Measurements from ENCODE around the gene COX7B.
"Not testable (repeated sequence)": the region's sequence is repeated elsewhere in the genome, so short reads cannot be mapped to it uniquely, and the experiment has no call there.

The COX7B gene, protein sequence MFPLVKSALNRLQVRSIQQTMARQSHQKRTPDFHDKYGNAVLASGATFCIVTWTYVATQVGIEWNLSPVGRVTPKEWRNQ

DNA sequence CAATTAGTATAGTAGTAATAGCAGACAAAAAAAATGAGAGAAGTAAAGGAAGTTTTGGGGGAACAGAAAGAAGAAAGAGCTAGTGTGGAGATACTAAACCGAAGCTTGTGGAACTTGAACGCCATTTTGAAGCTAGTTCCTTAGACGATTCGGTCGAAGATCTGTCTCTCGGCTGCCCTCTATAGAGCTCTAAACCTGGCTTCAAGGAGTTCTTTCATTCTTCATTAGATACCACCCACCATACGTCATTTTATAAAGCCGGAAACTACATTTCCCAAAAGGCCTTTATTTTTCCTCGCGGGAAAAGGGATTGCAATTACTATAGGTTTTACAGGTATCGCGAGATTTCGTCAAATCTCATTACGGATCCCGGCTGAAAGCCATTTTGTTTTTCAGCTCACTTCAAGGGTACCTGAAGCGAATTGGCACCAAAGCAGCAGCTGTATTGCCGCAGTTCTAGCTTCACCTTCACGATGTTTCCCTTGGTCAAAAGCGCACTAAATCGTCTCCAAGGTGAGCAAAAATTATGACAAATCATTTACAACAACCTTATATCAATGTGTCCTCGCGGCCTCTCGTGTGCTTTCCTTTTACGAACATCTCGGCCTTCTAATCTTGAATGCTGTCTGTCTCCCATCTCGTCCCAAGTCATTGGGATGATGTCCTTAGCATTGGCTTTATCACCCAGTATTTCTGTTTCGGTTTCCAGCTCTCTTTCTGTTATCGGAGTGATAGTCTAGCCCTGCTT is at the start of gene COX7B:
COX7B (plus strand) TSS at position 388 of the 748 bp plus-strand sequence; CDS start at position 474, 86 bp downstream.
- DNase-seq (ENCODE audit: low read depth in 3 of 3), result peak in 2 of 3 experiments; percentile 36 to 41

DNA sequence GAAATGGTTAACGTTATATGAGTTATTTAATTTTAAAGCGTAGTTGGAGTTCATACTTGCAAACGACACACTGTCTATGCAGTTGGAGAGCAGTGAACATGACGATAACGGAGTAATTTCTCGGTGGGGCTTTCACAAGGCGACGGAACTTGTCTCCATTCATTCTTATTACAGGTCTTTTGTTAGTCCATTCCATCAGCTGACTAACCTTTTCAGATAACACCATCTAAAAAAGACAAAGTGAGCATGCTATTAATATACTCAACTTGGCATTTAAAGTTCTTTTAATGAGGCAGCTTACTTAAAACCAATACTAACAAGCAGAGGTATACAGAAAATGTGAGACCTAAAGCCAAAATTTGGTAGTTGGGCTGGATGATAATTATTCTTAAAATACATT is 23.9 kb upstream of the COX7B start:
- no peak for DNase-seq (ENCODE audit: low read depth in 3 of 3)

DNA sequence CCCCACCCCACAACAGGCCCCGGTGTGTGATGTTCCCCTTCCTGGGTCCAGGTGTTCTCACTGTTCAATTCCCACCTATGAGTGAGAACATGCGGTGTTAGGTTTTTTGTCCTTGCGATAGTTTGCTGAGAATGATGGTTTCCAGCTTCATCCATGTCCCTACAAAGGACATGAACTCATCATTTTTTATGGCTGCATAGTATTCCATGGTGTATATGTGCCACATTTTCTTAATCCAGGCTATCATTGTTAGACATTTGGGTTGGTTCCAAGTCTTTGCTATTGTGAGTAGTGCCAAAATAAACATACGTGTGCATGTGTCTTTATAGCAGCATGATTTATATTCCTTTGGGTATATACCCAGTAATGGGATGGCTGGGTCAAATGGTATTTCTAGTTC is 17.9 kb upstream of the COX7B start:
- DNase-seq (ENCODE audit: low read depth in 3 of 3), result not testable (repeated sequence)

DNA sequence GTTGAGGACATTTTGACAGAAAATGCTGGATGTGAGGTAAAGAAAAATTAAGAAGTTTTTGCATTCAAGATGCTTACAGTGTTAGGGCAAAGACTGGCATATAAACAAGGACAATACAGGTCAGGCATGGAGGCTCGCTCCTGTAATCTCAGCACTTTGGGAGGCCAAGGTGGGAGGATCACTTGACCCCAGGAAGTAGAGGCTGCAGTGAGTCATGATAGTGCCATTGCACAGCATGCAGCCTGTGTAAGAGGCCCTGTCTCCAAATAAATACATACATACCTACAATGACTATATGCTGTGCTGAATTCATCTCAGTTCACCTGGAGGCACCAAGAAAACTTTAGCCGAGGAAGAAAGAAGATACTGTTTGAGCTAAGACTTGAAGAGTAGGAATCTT is 6.4 kb upstream of the COX7B start:
- no peak for DNase-seq (ENCODE audit: low read depth in 3 of 3)

DNA sequence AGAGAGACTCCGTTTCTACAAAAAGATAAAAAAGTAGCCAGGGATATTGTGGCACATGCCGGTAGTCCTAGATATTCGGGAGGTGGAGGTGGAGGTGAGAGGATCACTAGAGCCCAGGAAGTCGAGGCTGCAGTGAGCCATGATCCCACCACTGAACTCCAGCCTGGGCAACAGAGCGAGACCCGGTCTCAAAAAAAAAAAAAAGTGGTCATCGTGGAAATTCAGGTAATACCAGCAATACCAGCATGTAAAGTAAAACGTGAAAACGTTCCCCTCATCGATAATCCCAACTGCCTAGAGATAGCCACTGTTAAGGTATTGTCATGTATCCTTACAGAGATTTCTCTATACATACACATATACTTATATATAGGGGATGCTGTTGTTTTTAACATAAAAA is 5.6 kb upstream of the COX7B start:
- DNase-seq (ENCODE audit: low read depth in 3 of 3), result no peak

DNA sequence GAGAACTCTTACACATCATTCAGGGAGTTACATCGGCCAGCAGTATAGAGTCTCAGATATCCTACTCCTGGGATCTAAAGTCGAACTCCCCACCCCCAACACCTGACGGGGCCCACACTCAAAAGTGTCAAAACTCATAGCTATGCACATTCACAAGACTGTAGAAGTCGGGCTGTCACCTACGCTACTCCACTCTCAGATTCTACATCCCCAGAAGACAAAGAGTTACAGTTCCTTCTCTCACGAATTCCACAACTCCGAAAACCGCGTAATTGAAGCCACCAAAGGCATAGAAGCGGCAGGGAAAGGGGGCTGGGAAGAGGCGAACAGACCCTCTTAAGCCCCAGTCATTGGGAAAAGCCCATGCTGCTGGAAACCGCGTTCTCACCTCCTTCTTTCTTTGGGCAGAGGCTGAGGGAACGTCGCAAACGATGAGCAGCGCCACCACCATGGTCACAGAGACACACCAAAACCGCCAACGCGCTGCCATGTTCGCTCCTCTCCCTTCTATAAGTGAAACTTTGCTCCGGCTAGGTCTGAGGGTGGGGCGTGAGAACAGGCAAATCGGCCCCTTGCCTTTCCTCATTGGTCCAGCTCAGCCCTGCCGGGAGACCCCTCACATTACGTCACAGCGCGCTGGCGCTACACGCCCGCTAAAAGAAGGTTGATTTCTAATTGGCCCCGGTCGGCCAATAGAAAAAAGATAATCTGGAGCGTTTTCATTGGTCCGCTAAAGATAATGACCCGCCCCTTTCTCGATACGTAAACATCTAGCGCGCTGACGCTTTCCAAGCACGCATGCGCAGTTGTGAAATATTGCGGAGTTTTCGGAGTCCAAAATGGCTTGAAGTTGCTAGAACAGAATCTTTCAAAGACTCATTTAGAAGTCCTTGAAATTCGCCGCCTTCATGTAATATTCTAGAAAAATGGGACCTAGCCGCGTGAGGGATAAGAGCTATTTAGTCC is 4.1 kb upstream of the COX7B start, which contains the start of gene MAGT1:
MAGT1 (minus strand) TSS at position 515 of the 966 bp plus-strand sequence; CDS start at position 490, 25 bp downstream.
- peak; percentile 56 to 84 (median 80) for DNase-seq (ENCODE audit: low read depth in 3 of 3)

DNA sequence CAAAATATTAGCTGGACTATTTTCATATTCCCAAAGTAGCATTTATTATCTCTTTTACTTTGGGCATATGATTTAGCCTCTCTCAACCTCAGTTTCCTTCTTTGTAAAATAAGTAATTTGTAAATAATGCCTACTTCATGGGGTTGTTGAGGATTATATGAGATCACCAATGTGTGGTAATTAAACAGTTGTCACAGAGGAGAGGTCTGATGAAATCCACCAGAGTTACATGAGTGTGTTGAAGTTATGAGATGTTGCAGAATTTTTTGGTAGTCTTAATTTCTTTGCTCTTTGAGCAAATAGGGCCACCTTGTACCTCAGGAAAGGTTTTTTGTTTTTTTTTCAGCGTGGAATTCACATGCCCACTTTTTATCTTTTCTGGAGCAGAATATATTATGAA is 1.4 kb downstream of the COX7B start:
- DNase-seq (ENCODE audit: low read depth in 3 of 3), result no peak

DNA sequence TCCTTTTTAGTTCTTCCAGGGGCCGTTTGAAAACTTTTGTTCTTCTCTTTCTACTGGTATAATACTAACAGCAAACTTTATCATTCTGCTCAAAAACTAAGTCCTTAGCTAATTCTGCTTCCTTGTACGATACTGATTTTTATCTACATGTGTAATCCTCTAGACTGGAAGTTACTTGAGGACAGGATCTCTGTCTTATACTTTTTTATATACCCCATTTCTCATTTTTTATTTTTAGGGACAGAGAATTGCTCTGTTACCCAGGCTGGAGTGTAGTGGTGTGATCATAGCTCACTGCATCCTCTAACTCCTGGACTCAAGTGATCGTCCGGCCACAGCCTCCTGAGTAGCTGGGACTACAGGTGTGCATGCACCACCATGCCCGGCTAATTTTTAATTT is 2.2 kb downstream of the COX7B start:
- DNase-seq (ENCODE audit: low read depth in 3 of 3), result no peak

DNA sequence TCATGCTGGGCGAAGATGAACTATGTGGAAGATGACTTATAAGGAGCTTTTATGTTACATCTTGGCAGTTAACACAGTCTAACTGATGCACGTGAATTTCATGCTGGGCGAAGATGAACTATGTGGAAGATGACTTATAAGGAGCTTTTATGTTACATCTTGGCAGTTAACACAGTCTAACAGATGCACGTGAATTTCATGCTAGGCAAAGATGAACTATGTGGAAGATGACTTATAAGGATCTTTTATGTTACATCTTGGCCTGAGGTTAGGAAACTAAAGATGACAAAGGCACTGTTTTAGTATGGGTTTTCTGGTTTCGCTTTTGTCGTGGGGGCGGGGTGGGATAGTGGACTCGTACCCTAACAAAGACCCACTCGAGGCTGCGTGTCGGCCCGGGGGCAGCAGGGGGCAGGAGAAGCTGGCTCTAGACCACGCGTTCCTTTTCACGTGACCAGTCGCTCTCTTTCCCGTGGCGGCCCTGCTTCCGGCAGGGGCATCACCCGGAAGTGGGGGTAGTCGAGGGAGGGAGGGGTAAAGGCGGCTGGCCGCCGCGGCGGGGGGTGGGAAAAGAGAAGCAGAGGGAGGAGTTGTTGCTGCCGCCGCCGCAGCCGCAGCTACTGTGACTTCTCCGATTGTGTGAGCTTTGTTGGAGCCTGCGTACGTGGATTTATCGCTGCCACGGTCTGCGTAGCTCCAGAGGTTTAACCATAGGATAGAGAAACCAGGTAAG is 11.0 kb downstream of the COX7B start, which contains the start of gene ATP7A:
ATP7A (plus strand) TSS at position 586 of the 733 bp plus-strand sequence. CDS start 60,949 bp downstream, outside the sequence.
- DNase-seq (ENCODE audit: low read depth in 3 of 3), result peak; percentile 60 to 85 (median 81)

DNA sequence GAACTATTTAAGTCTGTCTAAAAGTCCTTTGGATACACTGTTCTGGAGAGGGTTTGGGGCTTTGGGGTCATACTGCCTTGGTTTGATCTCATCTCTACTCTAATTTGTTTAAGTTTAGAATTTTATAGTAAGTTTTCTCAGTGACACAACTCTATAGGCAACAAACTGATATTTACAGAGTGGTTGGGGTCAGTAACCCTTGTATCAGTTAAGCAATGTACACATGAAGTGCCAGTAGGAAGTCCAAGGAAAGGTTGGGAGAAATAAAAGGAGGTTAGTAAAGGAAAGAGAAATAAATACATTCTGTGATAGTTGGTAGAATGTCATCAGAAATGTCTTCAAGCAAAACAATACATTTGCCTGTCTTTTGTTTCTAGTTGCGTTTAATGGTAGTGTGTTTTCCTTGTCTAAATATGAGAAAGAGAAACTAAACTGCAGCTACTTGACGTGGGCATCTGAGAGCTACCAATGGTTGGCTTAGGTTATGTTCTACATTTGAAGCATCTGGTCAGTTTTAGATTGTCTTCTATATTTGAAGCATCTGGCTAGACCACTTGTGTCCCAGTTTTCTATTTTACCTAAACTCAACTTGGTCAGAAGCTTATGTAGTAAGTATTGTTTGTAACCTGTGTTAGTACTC is 18.1 kb downstream of the COX7B start:
- DNase-seq (ENCODE audit: low read depth in 3 of 3), result no peak

DNA sequence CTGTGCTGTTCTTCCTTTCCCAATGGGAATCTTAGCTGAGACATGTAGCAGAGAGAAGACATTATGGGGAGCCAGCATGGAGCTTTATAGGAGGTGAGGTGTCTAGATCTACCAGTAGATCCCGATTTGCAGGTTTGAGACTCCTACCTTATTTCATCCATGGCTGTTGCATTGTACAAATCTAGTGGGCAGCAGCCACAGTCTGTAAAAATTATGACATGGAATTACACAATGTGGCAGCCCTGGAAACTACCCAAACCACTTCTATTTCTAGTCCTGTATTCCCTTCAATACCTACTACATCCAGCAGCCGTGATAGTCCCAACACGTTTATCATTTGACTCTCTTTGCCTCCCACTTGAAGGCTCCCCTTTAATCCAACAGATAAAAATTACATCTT is 19.3 kb downstream of the COX7B start:
- no peak for DNase-seq (ENCODE audit: low read depth in 3 of 3)

DNA sequence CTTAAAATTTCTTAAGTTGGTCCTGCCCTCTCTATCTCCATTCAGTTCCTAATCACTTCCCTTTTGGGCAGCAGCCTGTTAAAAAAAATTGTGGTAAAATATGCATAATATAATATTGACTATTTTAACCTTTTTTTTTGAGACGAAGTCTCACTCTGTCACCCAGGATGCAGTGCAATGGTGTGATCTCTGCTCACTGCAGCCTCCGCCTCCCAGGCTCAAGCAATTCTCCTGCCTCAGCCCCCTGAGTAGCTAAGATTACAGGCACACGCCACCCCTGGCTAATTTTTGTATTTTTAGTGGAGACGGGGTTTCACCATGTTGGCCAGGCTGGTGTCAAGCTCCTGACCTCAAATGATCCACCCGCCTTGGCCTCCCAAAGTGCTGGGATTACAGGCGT is 20.1 kb downstream of the COX7B start:
- not testable (repeated sequence) for DNase-seq (ENCODE audit: low read depth in 3 of 3)

DNA sequence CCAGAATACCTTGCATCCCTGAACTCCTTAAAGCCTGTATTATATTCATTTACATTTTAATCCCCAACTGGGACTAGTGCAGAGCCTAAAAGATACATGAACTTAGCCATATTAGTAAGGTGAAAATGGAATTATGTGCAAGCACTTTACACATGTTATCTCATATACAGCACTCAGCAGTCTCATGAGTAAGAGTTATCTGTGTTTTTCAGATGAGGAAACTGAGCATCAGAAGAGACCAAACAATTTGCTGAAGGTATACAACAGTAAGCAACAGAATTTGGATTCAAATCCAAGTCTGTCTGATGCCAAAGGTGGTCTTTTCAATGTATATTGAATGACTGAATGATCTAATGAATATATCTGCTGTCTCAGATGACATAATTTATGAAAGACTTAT is 23.5 kb downstream of the COX7B start:
- no peak for DNase-seq (ENCODE audit: low read depth in 3 of 3)

DNA sequence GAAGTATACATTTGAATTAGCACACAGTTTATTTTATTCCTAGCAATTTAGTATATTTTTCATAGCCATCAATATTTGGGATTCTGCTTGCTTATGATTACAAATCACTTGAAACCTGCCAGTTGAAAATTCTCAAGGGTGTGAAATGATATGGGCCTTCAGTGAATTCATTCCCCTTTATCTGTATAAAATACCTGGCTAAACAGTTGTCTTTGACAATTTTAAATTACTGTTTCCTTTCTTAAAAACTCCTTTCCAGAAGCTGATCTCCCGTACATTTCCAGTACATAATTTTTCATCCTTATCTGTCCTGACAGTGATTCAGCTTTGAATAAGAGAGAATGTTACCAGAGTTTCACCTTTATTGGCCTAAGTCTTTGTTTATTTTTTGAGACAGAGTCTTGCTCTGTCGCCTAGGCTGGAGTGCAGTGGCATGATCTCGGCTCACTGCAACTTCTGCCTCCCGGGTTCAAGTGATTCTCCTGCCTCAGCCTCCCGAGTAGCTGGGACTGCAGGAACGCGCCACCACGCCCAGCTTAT is 25.1 kb downstream of the COX7B start:
- DNase-seq (ENCODE audit: low read depth in 3 of 3), result no peak

DNA sequence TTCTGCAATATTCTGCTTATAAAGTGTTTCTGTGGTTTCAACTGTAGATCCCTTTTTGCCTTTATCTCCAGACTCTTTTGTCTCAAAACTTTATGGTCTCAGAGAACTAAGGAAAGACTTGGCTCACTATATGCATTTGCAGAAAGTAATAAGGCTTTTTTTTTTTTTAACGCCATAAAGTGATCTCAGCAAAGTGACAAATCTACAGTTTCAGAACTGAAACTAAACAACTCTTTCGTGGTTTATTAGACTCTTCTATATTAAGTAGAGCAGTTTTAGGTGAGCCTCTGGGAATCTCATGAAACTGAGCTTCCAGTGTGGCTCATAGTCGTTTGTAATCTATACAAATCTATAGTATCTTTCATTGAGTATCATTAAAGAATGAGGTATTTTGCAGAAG is 26.5 kb downstream of the COX7B start:
- no peak for DNase-seq (ENCODE audit: low read depth in 3 of 3)

DNA sequence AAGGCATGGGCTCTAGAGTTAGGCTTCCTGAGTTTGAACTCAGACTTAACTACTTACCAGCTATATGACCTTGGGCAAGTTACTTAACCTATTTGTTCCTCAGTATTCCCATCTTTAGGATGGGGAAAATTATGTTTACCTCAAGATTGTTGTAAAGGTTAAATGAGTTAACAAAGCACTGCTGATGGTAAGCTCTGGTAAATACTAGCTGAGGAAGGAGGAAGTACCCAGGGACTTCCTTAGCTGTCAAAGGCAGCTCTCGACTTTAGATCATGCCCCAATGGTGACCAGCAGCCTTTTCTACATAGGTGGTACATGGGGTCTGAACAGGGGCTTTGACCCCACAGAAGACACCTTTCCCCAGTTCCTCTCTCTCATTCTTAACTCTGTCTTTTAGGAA is 31.3 kb downstream of the COX7B start:
- DNase-seq (ENCODE audit: low read depth in 3 of 3), result no peak

DNA sequence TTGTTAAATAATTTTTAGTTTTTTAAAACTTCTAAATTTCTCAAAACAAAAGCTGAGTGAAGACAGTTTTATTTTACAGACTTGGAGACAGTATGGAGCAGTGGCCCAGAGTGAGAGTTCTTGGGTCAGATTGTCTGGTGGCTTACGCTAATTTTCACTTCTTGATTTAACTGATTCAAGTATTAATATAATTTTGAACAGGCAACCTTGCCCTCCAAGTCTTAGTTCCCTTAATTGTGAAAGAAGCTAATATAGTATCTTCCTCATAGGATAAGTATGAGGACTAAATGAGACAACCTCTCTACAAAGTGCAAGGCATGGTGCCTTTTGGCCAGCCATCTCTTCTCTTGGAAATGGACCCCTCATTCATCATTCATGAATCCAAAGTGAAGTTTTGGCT is 36.6 kb downstream of the COX7B start:
- DNase-seq (ENCODE audit: low read depth in 3 of 3), result no peak

DNA sequence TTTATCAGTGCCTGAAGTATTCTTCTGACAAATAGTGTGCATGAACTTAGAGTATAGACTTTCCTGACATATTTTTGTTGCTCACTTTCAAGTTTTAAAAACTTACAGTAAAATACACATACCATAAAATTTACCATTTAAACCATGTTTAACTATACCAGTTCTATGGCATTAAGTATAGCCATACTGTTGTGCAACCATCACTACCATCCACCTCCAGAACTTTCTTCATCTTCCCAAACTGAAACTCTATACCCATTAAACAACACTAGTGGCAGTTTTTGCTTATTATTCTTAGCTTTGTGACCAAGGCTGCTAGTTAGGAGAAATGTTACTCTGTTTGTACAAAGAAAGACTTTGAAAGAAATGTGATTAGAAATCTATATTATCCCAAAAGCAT is 37.0 kb downstream of the COX7B start:
- DNase-seq (ENCODE audit: low read depth in 3 of 3), result no peak

DNA sequence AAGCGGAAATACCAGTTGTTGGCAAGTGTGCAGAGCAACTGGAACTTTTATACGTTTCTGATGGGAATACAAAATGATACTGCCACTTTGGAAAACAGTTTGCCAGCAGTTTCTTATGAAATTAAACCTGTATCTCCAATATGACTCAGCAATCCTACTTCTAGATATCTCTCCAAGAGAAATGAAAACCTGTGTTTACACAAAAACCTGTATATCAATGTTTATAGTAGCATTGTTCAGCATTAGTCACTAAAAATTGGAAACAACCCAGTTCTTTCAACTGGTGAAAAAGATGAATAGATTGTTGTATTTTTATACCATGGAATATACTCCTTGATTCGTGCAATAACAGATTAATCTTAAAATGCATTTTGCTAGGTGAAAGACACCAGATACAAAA is 38.0 kb downstream of the COX7B start:
- no peak for DNase-seq (ENCODE audit: low read depth in 3 of 3)

DNA sequence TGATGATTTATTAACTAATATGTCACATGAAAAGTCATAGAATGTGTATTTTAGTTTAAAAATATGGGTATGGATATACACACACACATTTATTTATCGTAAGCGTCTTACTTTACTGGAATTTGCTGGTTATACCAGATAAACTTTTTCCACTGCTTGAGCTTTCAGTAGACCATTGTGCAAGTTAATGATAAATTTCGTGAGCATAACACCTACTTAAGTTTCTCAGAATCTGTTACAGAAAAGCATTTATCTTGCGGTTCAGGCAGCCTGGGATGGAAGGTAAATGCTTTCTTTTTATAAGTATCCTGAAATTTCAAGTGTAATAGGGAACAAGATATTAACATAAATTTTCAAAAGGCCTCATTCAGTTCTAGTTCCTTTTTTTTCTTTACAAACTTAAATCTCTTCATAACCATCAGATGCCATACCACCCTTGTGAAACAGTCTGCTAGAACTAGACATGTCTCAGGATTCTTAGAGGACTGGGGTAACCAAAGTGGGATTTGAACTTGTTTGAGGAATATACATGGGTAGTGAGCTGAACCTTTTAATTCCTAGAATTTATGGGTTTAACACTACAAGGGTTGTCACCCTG is 38.9 kb downstream of the COX7B start:
- no peak for DNase-seq (ENCODE audit: low read depth in 3 of 3)
